ENCODE data around the gene NID1.

- TF ChIP-seq CTCF (conservative IDR thresholded peaks at IDR 0.05; ENCODE audit: low read length) (no peak), EZH2phosphoT487 (IDR thresholded peaks at IDR 0.05; ENCODE audit: borderline replicate concordance, low read depth, low read length) (no peak)
Measured at GRCh38 chr1:235998812-235999211, 66.1 kb downstream of the NID1 start.

All from OCI-LY7 (cell line).